ENCODE measurements around the gene TAGLN2. TPM values are rescaled to one million over a fixed set of nuclear protein-coding genes. Genes with fewer than 3 reads are reported as not detected.

Gene TAGLN2
- total RNA-seq, 1 donor: 935 TPM

GRCh38 chr1:159881622-159882526 lies 43.4 kb downstream of the TAGLN2 start:
- DNase-seq (ENCODE audit: low read depth in 2 of 3, low spot score in 2 of 3): peak in 1 of 3 donors; percentile 21

GRCh38 chr1:159880430-159880829 lies 44.9 kb downstream of the TAGLN2 start:
- peak in 1 of 3 donors; percentile 44 for DNase-seq (ENCODE audit: low read depth in 2 of 3, low spot score in 2 of 3)

DNA sequence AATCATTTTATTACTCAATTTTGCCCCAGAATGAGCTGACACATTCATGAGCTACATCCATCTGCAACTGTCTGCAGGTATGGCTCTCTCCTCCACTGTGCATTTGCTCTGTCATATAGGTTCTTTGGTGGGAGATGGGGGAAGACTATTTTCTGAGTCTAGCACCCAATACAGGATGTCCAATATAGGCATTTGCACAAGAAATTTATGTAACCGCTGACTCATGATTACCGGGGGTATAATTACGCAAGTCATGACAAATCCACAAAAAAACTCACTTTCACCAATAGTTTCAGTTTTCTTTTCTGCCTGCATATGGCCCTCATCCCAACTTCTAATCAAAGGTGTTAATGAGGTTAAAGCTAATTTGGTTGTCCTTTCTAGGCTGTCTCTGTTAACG lies 45.3 kb downstream of the TAGLN2 start:
- DNase-seq (ENCODE audit: low read depth in 2 of 3, low spot score in 2 of 3): peak in 2 of 3 donors; percentile 61 to 73

GRCh38 chr1:159879136-159879535 lies 46.2 kb downstream of the TAGLN2 start:
- no peak for DNase-seq (ENCODE audit: low read depth in 2 of 3, low spot score in 2 of 3)

DNA sequence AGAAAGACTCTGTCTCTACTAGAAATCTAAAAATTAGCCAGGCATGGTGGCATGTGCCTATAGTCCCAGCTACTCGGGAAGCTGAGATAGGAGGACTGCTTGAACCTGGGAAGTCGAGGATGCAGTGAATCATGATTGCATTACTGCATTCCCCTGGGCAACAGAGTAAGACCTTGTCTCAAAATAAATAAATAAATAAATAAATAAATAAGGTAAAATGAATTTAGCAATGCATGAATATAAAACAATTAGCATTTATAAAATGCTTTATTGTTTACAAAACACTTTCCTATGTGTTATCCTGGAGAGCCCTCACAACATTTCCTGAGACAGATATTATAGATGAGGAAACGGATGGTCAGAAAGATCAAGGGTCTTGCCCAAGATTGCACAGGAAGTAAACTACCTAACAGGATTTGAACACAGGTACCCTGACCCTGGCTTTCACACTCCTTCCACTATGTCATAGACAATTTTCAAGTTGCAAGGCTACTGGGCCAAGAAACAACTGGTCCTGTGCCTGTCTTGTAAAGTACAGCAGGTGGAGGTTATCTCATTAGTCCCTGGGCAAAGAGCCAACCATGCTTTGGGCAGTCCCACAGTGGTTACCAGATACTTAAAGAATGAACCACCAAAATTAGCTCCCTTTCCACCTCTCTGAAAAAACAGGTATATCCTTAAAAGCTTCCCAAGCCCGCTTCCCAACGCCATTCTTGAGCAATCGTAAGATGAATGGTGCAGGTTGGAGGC lies 47.4 kb downstream of the TAGLN2 start:
- no peak for DNase-seq (ENCODE audit: low read depth in 2 of 3, low spot score in 2 of 3)

- DNase-seq (ENCODE audit: low read depth in 2 of 3, low spot score in 2 of 3): no peak
Measured at GRCh38 chr1:159873530-159874143, 51.7 kb downstream of the TAGLN2 start.

DNA sequence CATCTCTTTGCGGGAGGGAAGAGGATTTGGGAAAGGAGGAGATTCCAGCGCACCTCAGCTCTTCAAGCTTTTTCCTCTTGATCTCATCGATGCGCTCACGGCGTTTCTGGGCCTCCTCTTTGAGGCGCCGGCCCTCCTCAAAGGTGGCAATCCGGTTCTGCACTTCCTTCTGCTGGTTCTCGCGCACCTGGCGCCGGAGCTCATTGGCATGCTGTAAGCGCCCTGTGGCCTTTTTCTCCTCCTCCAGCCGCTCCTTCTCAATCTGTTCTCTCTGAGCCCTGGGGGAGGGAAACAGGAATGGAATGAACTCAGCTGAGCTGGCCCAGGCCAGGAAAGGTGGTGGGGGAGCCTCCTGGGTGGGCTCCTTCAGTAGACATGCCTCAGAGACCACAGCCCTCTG lies 52.4 kb downstream of the TAGLN2 start:
- DNase-seq (ENCODE audit: low read depth in 2 of 3, low spot score in 2 of 3): no peak

DNA sequence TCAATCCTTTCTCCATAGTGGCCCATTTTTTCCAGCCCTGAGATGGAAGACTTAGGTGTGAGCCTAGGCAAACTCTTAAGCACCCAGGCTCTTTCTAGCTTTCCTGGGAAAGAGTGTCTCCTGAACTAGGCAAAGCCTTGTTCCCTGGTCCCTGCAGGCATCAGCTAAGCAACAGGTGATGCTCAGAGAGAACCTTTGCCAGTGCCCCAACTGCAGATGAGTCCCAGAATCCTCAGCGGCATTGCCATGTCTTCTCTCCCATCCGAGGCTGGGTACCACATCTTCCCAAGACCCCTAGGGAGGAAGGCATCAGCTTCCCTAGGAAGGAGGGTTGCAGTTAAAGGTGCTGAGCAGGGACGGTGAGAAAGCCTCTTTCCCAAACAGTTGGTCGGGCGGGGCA lies 54.6 kb downstream of the TAGLN2 start:
- no peak for DNase-seq (ENCODE audit: low read depth in 2 of 3, low spot score in 2 of 3)

GRCh38 chr1:159869607-159870006 lies 55.7 kb downstream of the TAGLN2 start:
- peak in 1 of 3 donors; percentile 26 for DNase-seq (ENCODE audit: low read depth in 2 of 3, low spot score in 2 of 3)

DNA sequence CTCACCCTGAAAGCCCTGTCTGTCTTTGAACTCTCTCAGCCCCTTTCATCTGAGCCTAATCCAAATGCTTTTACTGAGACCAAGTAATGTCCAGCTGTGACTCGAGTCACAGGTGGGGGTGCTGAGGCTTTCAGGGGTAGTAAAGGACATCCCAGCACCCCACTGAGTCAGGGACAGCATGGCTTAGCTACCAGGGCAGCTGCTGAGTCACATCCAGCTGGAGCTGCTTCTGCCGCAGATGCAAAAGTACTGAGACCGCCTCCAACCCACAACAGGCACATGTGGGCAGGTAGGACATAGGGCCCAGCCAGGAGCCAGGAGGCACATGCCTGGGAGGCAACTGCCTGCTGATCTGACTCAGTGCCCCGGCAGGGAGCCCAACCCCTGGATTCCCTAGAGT lies 56.1 kb downstream of the TAGLN2 start:
- peak in 1 of 3 donors; percentile 42 for DNase-seq (ENCODE audit: low read depth in 2 of 3, low spot score in 2 of 3)

DNA sequence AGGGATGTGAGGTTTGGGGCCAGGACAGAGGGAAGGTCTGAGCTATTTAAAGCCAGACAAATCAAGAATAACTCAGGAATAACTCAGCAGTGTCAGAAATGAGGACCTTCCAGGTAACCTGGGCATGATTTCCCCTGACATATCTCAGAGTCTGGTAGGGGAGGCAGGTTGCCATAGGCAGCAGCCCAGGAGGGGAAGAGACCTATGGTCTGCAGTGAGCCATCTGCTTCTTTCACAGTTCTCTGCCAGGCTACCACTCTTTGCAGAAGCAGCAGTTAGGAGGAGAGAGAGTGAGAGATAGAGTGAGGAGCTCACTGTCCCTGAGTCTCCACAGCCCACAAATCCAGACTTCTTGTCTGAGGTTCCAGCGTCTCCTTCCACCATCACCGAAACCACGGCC lies 56.5 kb downstream of the TAGLN2 start:
- peak in 1 of 3 donors; percentile 21 for DNase-seq (ENCODE audit: low read depth in 2 of 3, low spot score in 2 of 3)

Small RNAs within 50 kb of the gene (small RNA-seq; reads per million reads assigned to genes)
- gene MIR4259: not detected

Other genes with a start within 250 kb of the TAGLN2 start
- gene CRP, start 210.9 kb downstream of the TAGLN2 start, total RNA-seq: not detected
- gene DUSP23, start 144.5 kb downstream of the TAGLN2 start, total RNA-seq: 54.1 TPM
- gene FCRL6, start 123.1 kb downstream of the TAGLN2 start, total RNA-seq: under 0.01 TPM
- 0.27 TPM for gene SLAMF8, start 98.6 kb downstream of the TAGLN2 start, total RNA-seq
- gene VSIG8, start 62.9 kb downstream of the TAGLN2 start, total RNA-seq: not detected
- 0.81 TPM for gene CFAP45, start 25.3 kb downstream of the TAGLN2 start, total RNA-seq
- gene IGSF9, start 20.1 kb upstream of the TAGLN2 start, total RNA-seq: 0.54 TPM
- gene SLAMF9, start 28.7 kb upstream of the TAGLN2 start, total RNA-seq: under 0.01 TPM
- 6.5 TPM for gene PIGM, start 106.5 kb upstream of the TAGLN2 start, total RNA-seq
- under 0.01 TPM for gene KCNJ10, start 144.7 kb upstream of the TAGLN2 start, total RNA-seq
- gene KCNJ9, start 156.0 kb upstream of the TAGLN2 start, total RNA-seq: not detected
- 52.0 TPM for gene IGSF8, start 173.1 kb upstream of the TAGLN2 start, total RNA-seq
- not detected for gene ATP1A2, start 190.3 kb upstream of the TAGLN2 start, total RNA-seq
- under 0.01 TPM for gene ATP1A4, start 226.1 kb upstream of the TAGLN2 start, total RNA-seq